Spleen (tissue), 3 donors: ENCODE data around the gene PRDM16.

ENCODE experiments used
- POLR2A ChIP-seq, 3 donors: fragments of 450-650 bp; IDR thresholded peaks; one replicate each; pipeline ENCODE4 v1.5.1; 2017; ENCODE audit warnings: antibody characterized with exemption in 3 of 3, mild to moderate bottlenecking in 1 of 3
- POLR2AphosphoS5 ChIP-seq, 3 donors: sonication (generic); formaldehyde crosslinking; IDR thresholded peaks; one replicate each; pipeline ENCODE4 v1.5.1; 2017; ENCODE audit warnings: antibody characterized with exemption in 3 of 3

- TF ChIP-seq POLR2A (IDR thresholded peaks at IDR 0.05), result no peak
- no peak for TF ChIP-seq POLR2AphosphoS5 (IDR thresholded peaks at IDR 0.05)
These were observed 373.9 kb downstream of the PRDM16 start for GRCh38 chr1:3442901-3443300.
